ENCODE results near the gene RABEP1.

DNA sequence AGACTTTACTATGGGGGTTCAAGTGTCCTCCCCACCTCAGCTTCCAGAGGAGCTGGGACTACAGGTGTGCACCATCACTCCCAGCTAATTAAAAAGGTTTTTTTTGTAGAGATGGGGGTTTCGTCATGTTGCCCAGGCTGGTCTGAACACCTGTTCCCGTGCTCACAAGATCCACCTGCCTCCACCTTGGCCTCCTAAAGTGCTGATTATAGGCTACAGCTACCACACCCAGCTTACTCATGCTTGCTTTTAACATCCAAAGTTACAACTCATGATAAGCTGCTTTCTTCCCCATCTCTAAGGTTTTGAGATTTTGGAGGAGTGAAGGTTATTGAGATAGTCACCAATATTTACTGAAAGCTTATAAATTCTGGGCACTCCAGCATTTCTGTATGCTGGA lies 134.8 kb downstream of the RABEP1 start:
- TF ChIP-seq CTCF (conservative IDR thresholded peaks at IDR 0.05; ENCODE audit: low read depth in 2 of 2) (no peak), EZH2 (IDR thresholded peaks at IDR 0.05; ENCODE audit: low read depth, unreplicated experiment) (no peak), POLR2AphosphoS5 (IDR thresholded peaks at IDR 0.05; ENCODE audit: low read depth) (no peak), EZH2phosphoT487 (IDR thresholded peaks at IDR 0.05; ENCODE audit: unreplicated experiment) (no peak), JUNB (IDR thresholded peaks at IDR 0.05; ENCODE audit: unreplicated experiment) (no peak), REST (IDR thresholded peaks at IDR 0.05; ENCODE audit: unreplicated experiment) (no peak), CREB1 (CRISPR knock-in tag; IDR thresholded peaks at IDR 0.05; ENCODE audit: low read depth) (no peak), NANOG (IDR thresholded peaks at IDR 0.05; ENCODE audit: borderline replicate concordance) (no peak), STAT1 (IDR thresholded peaks at IDR 0.05; ENCODE audit: unreplicated experiment) (no peak), ZNF114 (CRISPR knock-in tag; IDR thresholded peaks at IDR 0.05) (no peak)
- TF ChIP-seq, protein P1, sequence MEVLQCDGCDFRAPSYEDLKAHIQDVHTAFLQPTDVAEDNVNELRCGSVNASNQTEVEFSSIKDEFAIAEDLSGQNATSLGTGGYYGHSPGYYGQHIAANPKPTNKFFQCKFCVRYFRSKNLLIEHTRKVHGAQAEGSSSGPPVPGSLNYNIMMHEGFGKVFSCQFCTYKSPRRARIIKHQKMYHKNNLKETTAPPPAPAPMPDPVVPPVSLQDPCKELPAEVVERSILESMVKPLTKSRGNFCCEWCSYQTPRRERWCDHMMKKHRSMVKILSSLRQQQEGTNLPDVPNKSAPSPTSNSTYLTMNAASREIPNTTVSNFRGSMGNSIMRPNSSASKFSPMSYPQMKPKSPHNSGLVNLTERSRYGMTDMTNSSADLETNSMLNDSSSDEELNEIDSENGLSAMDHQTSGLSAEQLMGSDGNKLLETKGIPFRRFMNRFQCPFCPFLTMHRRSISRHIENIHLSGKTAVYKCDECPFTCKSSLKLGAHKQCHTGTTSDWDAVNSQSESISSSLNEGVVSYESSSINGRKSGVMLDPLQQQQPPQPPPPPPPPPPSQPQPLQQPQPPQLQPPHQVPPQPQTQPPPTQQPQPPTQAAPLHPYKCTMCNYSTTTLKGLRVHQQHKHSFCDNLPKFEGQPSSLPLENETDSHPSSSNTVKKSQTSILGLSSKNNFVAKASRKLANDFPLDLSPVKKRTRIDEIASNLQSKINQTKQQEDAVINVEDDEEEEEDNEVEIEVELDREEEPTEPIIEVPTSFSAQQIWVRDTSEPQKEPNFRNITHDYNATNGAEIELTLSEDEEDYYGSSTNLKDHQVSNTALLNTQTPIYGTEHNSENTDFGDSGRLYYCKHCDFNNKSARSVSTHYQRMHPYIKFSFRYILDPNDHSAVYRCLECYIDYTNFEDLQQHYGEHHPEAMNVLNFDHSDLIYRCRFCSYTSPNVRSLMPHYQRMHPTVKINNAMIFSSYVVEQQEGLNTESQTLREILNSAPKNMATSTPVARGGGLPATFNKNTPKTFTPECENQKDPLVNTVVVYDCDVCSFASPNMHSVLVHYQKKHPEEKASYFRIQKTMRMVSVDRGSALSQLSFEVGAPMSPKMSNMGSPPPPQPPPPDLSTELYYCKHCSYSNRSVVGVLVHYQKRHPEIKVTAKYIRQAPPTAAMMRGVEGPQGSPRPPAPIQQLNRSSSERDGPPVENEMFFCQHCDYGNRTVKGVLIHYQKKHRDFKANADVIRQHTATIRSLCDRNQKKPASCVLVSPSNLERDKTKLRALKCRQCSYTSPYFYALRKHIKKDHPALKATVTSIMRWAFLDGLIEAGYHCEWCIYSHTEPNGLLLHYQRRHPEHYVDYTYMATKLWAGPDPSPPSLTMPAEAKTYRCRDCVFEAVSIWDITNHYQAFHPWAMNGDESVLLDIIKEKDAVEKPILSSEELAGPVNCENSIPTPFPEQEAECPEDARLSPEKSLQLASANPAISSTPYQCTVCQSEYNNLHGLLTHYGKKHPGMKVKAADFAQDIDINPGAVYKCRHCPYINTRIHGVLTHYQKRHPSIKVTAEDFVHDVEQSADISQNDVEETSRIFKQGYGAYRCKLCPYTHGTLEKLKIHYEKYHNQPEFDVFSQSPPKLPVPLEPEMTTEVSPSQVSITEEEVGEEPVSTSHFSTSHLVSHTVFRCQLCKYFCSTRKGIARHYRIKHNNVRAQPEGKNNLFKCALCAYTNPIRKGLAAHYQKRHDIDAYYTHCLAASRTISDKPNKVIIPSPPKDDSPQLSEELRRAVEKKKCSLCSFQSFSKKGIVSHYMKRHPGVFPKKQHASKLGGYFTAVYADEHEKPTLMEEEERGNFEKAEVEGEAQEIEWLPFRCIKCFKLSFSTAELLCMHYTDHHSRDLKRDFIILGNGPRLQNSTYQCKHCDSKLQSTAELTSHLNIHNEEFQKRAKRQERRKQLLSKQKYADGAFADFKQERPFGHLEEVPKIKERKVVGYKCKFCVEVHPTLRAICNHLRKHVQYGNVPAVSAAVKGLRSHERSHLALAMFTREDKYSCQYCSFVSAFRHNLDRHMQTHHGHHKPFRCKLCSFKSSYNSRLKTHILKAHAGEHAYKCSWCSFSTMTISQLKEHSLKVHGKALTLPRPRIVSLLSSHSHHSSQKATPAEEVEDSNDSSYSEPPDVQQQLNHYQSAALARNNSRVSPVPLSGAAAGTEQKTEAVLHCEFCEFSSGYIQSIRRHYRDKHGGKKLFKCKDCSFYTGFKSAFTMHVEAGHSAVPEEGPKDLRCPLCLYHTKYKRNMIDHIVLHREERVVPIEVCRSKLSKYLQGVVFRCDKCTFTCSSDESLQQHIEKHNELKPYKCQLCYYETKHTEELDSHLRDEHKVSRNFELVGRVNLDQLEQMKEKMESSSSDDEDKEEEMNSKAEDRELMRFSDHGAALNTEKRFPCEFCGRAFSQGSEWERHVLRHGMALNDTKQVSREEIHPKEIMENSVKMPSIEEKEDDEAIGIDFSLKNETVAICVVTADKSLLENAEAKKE (CRISPR knock-in tag; IDR thresholded peaks at IDR 0.05): no peak
- TF ChIP-seq, protein P2, sequence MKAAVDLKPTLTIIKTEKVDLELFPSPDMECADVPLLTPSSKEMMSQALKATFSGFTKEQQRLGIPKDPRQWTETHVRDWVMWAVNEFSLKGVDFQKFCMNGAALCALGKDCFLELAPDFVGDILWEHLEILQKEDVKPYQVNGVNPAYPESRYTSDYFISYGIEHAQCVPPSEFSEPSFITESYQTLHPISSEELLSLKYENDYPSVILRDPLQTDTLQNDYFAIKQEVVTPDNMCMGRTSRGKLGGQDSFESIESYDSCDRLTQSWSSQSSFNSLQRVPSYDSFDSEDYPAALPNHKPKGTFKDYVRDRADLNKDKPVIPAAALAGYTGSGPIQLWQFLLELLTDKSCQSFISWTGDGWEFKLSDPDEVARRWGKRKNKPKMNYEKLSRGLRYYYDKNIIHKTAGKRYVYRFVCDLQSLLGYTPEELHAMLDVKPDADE (IDR thresholded peaks at IDR 0.05): no peak

All from GM23338 (cell line).